ENCODE results near the gene RHEX. TPM values are rescaled to one million over a fixed set of nuclear protein-coding genes. Genes with fewer than 3 reads are reported as not detected.

Gene RHEX
- total RNA-seq, 4 donors from 2014 or later = 0.93 to 9.9 (median 1.7) TPM; not detected in 1

DNA sequence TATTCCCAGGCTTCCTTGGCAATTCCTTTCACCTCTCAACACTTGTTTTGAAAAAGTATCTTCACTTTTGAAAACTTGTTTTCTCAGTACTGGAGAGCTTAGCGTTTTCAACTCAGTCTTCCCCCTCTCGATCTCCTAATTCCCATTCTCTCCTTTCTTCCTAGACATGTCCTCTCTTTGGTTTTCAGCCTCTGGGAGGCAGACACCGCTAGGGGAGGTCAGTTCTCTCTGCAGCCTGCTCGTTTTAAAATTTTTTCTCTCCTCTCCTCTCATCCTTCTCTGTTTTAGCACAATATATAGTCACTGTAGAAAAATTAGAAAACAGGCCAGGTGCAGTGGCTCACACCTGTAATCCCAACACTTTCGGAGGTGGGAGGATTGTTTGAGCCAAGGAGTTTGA is 12.6 kb upstream of the RHEX start:
- no peak overlapping the region for H3K4me3 ChIP-seq (ENCODE audit: low read depth, poor library complexity, severe bottlenecking)
- no peak for TF ChIP-seq POLR2A (IDR thresholded peaks at IDR 0.05)
- TF ChIP-seq CTCF (IDR thresholded peaks at IDR 0.05) = no peak
- 63 to 65% methylated on average over 5 of the region's 5 CpGs for WGBS, 2 donors
- intact Hi-C loops (cut with DNase I; ENCODE audit: low total_unique reads) = no loop called here
- DNase-seq (ENCODE audit: low spot score in 2 of 2) = no peak

- TF ChIP-seq CTCF (IDR thresholded peaks at IDR 0.05) (no peak), POLR2A (IDR thresholded peaks at IDR 0.05) (no peak)
- 32 to 39% methylated on average over 7 of the region's 7 CpGs for WGBS, 2 donors
- DNase-seq (ENCODE audit: low spot score in 2 of 2) = no peak
- intact Hi-C loops (cut with DNase I; ENCODE audit: low total_unique reads) = no loop called here
- H3K4me3 ChIP-seq (ENCODE audit: low read depth, poor library complexity, severe bottlenecking) = no peak overlapping the region
Measured at GRCh38 chr1:206041640-206042039, 11.3 kb upstream of the RHEX start.

DNA sequence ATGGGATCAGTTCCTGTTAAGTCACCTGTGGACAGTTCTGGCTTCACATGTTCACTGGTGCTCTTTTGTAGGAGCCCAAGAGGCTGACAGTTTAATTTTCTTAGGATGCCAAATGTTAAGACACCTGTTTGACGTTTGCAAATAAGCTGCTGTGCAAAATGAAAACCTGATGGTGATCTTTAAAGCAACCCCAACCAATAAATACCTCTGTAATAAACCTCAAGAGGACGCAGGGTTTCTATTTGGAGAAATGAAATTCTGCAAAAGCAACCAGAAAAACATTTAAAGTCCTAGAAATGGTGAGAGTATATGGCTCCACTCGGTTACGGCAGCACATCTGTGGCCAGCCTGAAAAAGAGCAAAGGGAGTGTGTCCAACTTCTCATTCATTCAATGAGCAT is 5.7 kb upstream of the RHEX start:
- WGBS, 2 donors = 52 to 64% methylated on average over 4 of the region's 4 CpGs
- TF ChIP-seq POLR2A (IDR thresholded peaks at IDR 0.05) (no peak), CTCF (IDR thresholded peaks at IDR 0.05) (no peak)
- no peak overlapping the region for H3K4me3 ChIP-seq (ENCODE audit: low read depth, poor library complexity, severe bottlenecking)
- no peak for DNase-seq (ENCODE audit: low spot score in 2 of 2)
- intact Hi-C loops (cut with DNase I; ENCODE audit: low total_unique reads) = no loop called here

- H3K4me3 ChIP-seq (ENCODE audit: low read depth, poor library complexity, severe bottlenecking) = no peak overlapping the region
- 78 to 80% methylated on average over 6 of the region's 6 CpGs for WGBS, 2 donors
- intact Hi-C loops (cut with DNase I; ENCODE audit: low total_unique reads) = no loop called here
- no peak for TF ChIP-seq POLR2A (IDR thresholded peaks at IDR 0.05)
- no peak for TF ChIP-seq CTCF (IDR thresholded peaks at IDR 0.05)
- DNase-seq (ENCODE audit: low spot score in 2 of 2) = no peak
Measured at GRCh38 chr1:206048582-206048981, 4.4 kb upstream of the RHEX start.

GRCh38 chr1:206049293-206049692 is 3.7 kb upstream of the RHEX start:
- TF ChIP-seq CTCF (IDR thresholded peaks at IDR 0.05) (no peak), POLR2A (IDR thresholded peaks at IDR 0.05) (no peak)
- H3K4me3 ChIP-seq (ENCODE audit: low read depth, poor library complexity, severe bottlenecking) = no peak overlapping the region
- DNase-seq (ENCODE audit: low spot score in 2 of 2) = no peak
- intact Hi-C loops (cut with DNase I; ENCODE audit: low total_unique reads) = no loop called here

GRCh38 chr1:206049919-206050600 is 2.9 kb upstream of the RHEX start:
- no peak for DNase-seq (ENCODE audit: low spot score in 2 of 2)
- no peak overlapping the region for H3K4me3 ChIP-seq (ENCODE audit: low read depth, poor library complexity, severe bottlenecking)
- intact Hi-C loops (cut with DNase I; ENCODE audit: low total_unique reads) = no loop called here
- WGBS, 2 donors = 87 to 88% methylated on average over 3 of the region's 3 CpGs
- TF ChIP-seq POLR2A (IDR thresholded peaks at IDR 0.05) = no peak
- TF ChIP-seq CTCF (IDR thresholded peaks at IDR 0.05) = no peak

Measured in lower leg skin (tissue), 4 donors.